GM10248 (cell line): ENCODE data around the gene SALL1.

Experiments used
- CTCF ChIA-PET: fragments of 300-600 bp; sonication (Branson Sonifier 250); formaldehyde crosslinking; extraction: SDS; loops from one replicate; lab custom pipeline; 2021; ENCODE audit warnings: antibody characterized with exemption; lab: Yijun Ruan, JAX
- POLR2A ChIA-PET: fragments of 350-650 bp; sonication (Branson Sonifier 250); formaldehyde crosslinking; extraction: SDS; loops from one replicate; lab custom pipeline; 2020; ENCODE audit warnings: antibody characterized with exemption; lab: Yijun Ruan, JAX
- DNase-seq: peaks from one replicate; pipeline ENCODE4 v3.0.0; 2012; ENCODE audit errors: extremely low spot score
- CTCF ChIP-seq: IDR thresholded peaks from 2 replicates; pipeline ENCODE4 v1.5.1; 2012; ENCODE audit warnings: mild to moderate bottlenecking, low read depth; ENCODE audit errors: extremely low read depth, missing control alignments, control extremely low read depth

The SALL1 gene

GRCh38 chr16:51166091-51166490 is 15.0 kb upstream of the SALL1 start:
- POLR2A ChIA-PET, result no interaction called here
- DNase-seq, result no peak
- TF ChIP-seq CTCF, result no peak
- CTCF ChIA-PET, result no interaction called here

DNA sequence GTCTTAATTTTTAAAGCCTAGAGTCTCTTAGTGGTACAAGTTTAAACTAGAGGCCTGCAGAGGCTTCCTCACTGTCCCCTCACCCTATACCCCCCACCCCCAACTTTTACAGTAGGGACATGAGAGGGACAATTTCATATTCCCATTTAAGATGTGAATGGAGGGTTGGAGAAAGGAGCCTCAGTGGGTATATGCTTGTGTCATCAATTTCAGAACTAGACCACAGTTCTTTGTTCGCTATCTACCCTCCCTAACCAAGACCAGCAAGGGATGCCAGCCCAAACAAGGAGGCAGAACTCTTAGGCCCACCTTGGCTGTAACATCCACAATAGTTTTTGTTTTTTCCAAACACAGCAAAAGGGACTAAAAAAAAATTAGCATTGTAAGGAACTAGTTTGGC is 14.0 kb upstream of the SALL1 start:
- DNase-seq, result no peak
- CTCF ChIA-PET, result no interaction called here
- TF ChIP-seq CTCF, result no peak
- POLR2A ChIA-PET, result no interaction called here

GRCh38 chr16:51164574-51164973 is 13.5 kb upstream of the SALL1 start:
- no peak for TF ChIP-seq CTCF
- CTCF ChIA-PET, result no interaction called here
- POLR2A ChIA-PET, result no interaction called here
- no peak for DNase-seq

DNA sequence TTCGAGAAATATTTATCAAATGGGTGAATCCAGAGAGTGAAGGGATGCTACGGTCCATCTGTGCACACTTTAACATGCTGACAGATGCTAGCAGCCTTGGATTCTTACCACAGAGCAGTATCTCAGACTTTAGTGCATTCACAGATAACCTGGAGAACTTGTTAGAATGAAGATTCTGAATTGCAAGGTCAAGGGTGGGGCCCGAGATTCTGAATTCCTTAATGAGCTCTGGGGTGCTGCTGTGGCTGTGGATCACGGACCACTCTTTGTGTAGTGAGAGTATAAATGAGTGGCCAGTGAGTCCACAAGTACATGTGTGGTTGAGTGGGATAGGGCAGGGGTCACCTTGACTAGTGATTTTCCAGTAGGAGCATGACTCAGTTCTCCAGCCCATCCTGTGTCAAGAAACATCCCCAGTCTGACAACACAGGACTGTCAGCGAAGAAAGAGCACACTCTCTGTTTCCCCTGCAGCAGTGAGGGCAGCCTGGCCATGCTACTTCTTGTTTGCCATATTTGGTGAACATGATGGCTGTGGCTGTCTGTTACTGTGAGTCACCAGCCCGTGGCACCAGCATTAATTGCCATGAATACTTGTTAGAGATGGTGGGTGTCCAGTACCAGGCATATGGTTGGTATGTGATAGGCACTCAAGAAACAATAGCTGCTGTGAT is 13.0 kb upstream of the SALL1 start:
- CTCF ChIA-PET, result no interaction called here
- TF ChIP-seq CTCF, result no peak
- DNase-seq, result no peak
- POLR2A ChIA-PET, result no interaction called here

GRCh38 chr16:51163366-51163765 is 12.3 kb upstream of the SALL1 start:
- DNase-seq, result no peak

GRCh38 chr16:51161440-51162195 is 10.5 kb upstream of the SALL1 start:
- POLR2A ChIA-PET, result no interaction called here
- TF ChIP-seq CTCF, result no peak
- CTCF ChIA-PET, result no interaction called here
- DNase-seq, result no peak

More at GRCh38 chr16:51163366-51163765, 12.3 kb upstream of the SALL1 start:
- CTCF ChIA-PET, result no interaction called here
- TF ChIP-seq CTCF, result no peak
- POLR2A ChIA-PET, result no interaction called here
